Fibroblast of skin of scalp (primary cell): ENCODE results near the gene IGF2BP2.
A peak's percentile ranks its signal among the peaks of the same experiment; 100 is the strongest.
"Not testable (repeated sequence)": the region's sequence is repeated elsewhere in the genome, so short reads cannot be mapped to it uniquely, and the experiment has no call there.

Experiments used
- DNase-seq: peaks from one replicate; pipeline ENCODE4 v3.0.0-alpha.2; 2013

Gene IGF2BP2

DNA sequence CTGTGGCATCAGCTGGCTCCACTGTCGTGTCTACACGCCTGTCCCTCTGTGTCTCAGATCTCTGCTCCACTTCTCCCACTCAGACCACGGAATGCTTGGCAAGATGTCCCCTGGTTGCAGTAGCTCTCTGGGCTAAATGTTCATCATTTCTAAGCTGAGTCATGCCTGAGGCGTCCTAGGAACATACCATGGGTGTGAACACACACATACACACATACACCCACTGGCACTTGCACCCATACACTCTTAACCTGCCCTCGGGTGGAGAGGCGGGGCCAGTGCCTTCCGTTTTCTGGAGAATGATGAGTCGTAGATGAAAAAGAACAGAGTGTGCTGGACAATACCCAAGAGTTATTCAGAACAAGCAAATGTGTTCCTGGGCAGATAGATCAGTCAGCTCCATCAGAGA, 166.3 kb downstream of the IGF2BP2 start:
- peak; percentile 99 for DNase-seq

DNA sequence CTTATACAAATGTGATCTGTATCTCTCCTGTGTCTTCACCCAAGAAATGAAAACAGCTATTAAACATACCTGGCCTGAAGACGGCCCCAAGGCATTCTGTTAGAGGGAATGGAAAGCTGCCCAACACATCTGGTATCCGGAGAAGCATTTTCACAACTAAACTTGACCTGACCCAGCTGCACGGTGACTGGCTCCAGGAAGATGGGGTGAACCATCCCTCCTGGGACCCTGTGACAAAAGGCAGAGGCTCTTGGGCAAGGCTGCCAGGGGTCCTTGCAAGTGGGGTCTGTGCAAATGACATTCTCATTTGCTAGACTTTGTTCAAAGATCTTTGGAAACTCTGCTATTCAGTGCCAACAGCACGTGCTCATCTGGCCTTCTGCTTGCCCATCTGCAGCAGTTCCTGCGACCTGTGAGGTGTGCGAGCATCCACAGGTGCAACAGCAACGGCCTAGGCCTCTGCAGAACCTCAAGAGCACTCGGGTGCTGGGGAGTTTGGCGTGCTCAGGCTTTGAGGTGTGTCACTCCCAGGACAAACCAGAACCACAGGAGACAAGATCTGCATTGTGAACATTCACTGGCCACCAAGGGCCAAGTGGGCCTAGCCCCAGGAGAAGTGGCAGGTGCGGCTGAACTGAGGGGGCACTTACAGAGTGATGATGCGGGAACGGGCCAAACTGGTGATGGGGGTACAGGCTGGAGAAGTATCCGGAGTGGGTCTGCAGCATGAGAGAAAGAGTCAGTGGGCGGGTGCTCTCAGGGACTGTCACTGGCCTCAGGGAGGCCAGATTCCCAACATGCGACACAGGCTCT, 166.9 kb downstream of the IGF2BP2 start:
- no peak for DNase-seq

DNA sequence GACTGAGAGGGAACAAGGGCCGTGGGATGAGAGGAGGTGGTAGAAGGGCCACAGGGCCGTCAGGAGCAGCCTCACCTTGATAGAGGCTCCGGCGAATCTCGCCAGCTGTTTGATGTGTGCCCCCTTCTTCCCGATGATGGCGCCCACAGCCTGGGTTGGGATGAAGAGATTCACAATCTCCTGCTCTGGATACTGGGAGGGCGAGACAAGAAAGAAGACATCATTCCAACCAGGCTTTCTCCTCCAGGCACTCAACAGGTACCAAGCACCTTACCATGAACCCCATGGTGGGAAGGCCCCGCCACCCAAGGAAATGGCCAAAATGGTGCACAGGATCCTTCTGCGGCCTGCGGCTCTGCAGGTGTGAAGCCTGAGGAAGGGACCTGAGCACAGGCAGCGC, 167.6 kb downstream of the IGF2BP2 start:
- DNase-seq = no peak

DNA sequence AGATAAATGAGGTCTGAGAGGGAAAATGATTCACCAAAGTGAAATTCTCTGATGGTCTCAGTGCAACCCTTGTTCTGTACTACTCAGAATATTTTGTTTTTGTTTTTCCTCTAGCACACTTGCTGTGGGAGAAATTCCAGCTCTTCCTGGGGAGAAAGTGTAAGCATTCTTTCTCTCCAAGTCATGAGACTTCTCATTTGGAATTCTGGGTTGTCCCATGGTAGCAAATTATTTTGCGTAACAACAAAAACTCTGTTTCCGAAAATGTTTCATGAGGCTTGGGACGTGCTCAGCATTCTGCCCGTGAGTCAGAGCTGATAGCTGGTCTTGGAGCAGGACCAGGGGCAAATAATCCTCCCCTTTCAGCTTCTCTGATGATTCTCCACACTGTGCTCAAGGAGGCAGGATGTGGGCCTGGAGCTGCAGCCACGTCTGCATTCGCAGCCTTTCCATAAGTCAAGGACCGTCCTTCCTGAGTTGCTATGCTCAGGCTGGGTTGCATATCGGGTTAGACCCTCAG, 168.5 kb downstream of the IGF2BP2 start:
- DNase-seq = peak; percentile 99

DNA sequence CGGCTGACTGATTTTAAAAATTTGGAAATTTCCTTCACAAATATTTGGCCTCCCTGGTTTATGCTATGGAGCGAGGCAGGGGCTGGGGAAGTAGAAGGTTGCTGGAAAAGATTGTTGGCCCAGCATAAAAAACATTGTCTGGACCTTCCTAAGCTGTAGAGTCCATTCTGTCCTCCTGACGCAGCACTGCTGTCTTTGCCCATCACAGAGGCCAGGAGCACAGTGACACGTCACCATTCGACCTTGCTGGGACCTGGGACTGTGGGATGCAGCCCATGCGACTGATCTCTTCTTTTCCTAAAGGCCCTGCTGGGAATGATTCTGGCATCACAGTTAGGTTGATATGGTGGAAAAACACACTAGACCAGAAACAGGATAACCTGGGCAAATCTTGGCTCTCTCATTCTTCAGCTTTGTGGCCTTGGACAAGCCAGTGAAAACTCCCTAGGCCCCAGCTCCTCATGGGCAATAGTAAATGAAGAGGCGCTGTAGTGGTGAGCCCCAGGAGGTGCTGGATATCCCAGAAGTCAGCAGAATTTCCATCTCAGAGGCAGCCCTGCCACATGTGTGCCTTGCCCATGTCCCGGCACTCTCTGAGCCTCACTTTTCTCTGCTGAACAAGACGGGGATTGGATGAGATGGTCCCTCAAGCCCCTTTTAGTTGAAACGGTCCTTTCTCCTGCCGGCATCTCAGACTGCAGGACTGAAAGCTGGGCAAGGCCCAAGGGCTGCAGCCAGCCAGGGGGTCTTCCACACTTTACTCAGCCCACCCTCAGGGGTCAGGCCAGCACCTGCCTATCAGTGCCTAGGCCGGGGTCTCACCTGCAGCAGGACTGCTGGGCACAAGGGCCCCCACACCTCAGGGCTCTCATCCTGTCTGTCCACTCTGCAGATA, 169.2 kb downstream of the IGF2BP2 start:
- DNase-seq = no peak

DNA sequence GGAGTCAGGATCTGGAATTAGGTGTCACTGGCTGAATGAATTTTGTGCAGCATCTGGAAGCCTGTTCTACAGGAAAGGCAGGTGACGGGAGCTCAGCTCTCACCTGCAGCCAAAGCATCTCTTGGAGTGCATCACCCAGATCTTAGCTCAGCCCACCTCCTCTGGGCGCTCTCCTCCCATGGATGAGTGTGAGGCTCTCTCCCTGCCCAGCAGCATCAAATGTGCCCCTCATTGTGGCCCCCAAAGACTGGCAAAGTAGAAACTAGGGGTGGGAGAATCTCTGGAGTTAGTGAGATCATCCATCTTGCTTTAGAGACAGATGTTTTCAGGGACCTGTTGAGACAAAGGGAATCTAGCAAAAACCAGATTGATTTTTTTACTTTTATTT, 170.1 kb downstream of the IGF2BP2 start:
- DNase-seq = no peak

DNA sequence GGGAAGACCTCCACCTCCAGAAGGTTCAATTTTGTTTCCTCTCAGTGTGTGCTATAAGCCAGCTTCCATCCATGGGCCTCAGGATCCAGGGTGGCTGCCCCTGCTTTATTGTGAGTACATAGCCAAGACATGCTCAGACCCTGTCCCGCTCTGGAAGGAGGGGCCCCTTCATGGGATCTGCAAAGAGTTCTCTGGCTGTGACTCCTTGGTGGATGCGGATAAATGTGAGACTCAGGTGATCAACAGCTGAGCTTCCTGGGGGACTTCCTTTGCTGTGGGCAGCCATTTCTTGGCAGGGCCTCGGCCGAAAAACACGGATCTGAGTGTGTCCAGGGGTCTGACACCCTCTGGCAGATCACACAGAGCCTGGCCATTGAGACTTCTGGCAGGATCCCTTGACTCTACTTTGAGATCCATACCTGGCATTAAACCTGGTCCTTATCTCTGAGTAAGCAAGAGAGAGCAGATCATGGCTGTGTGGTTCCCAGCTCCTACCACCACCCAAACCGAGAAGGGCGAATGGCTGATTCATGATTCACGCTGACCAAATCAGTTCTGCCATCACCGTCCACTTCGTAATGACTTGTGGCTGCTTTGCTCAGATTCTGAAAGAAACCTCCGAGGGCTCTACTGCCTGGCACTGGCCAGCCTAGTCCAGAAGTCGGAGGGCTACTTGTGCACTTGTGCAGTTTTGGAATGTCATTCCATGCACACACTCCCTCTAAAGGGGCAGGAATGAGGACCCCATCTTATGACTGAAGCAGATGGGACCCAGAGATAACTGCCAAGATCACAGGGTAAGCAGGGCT, 170.7 kb downstream of the IGF2BP2 start:
- DNase-seq = no peak

DNA sequence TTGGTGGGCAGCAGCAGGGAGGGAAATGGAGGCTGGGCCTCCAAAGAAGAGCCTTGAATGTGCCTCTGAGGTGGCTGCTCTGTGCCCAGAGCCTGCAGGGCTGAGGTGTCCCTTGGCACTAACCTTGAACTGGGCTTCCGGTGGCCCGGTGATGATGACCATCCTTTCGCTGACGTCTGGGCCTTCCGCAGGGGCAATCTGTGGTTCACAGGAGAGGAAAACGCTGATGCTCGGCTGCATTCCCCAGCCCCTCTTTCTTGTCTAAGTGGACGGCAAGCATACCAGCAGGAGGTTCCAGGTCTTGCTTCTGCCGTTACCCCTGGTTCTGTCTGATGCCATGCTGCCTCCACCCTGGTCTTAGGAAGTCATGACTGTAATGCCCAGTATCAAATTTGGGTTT, 172.9 kb downstream of the IGF2BP2 start:
- no peak for DNase-seq

DNA sequence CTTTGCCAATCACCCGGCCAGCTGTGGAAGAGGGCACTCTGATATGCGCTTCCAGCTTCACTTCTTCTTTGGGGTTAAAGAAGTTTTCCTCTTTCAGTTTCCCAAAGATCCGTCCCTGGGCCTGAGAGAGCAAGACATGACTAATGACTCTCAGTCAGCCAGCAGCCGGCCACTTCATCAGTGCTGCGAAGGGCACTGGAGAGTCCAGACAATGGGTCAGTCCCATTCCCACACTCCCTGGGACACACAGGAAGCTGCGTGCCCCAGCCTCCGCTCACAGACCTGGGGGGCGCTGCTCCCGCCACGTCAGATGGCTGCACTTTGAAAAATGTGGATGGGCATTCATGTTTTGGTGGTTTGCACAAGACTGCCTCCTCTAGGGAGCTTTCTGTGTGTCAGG, 175.4 kb downstream of the IGF2BP2 start:
- DNase-seq = no peak

DNA sequence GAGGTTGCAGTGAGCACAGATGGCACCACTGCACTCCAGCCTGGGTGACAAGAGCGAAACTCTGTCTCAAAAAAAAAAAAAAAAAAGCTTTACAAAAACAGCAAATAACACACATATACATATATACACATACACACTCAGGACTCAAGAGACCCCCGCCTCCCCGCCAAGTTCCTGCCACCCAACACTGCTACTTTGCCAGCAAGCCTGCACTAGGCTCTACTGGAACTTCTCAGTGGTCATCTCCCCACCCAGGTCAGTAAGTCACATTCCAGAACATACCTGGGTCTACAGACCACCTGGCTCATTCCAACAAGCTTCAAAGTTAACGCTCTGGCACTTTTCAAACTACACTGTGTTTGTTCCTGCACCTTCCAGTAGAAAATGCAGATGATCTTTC, 176.4 kb downstream of the IGF2BP2 start:
- no peak for DNase-seq

DNA sequence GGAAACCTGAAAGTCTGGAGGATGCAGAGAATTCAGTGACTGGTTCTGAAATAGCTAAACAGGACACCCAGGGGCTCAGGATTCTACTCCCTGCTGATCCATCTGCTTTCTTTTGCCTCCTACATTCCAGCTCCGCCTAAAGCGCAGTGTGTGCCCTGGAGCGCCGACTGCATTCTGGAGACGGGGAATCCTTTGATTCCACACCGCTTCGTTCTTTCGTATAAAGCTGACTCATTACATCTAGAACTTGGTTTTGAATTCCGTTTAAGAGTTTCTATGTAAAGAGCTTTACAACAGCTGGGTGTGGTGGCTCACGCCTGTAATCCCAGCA, 177.0 kb downstream of the IGF2BP2 start:
- peak; percentile 41 for DNase-seq

DNA sequence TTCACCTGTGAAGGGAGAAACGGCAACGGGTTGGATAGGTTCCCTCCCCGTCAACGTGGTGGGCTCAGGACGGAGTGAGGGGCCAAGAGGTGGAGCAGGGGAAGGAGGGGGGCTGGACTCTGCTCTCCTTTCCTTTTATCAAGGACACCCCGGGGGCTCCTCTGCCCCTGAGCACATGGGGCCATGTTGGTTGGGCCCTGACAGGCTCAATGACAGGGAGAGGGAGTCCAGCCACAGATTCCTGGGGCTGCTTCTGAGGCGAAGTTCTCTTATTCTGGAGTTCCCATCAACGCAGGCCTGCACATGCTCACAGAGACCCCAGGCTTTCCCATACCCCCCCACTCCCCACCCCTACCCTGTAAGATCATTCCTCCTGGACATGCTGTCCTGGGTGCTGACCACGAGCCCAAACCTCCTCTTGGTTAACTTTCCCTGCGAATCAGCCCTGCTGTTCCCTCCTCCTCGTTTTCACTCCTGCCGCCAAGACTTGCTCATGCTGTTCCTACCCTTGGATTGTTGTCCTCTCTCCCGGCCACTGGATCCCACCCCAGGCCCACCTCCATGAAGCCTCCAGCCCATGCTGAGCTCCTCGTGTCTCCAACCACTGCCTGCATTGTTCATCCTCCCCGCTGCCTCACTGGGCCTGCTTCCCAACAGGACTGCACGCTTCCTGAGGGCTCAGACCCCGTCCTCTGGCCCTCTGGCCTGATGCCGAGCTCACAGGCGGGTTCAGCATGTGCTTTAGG, 177.5 kb downstream of the IGF2BP2 start:
- no peak for DNase-seq

DNA sequence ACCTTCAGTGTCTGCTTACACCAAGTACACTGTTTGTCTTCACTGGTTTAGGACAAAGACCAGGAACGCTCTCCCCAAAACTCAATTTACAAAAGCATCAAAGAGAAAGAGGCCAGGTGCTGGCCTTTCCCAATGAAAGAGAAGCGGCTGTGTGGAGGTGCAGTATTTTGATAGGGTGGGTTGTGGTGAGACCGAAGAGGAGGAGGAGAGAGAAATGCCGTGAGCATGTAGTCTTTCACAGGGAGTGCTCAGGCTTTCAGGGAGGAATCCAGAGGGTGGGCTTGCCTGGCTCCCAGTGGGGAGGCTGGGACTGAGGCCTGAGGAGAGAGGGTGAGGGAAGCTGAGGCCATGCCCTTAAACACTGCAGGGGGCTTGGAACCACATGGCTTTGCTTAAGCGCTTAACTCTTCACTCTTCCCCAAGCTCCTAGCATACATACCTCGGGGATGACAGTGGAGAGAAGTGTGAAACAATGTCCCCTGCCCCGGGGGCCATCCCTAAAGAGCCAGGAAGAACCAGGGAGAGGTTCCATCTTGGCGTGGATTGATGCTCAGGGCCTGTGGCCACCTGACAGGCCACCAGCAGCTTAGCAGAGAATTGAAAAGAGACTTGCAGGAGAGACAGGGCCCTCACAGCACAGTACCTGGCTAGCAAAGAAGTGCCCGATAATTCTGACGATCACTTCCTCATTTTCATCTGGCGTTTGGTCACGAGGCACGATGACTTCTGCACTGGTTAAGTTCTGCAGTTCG, 178.3 kb downstream of the IGF2BP2 start:
- DNase-seq = peak; percentile 67

DNA sequence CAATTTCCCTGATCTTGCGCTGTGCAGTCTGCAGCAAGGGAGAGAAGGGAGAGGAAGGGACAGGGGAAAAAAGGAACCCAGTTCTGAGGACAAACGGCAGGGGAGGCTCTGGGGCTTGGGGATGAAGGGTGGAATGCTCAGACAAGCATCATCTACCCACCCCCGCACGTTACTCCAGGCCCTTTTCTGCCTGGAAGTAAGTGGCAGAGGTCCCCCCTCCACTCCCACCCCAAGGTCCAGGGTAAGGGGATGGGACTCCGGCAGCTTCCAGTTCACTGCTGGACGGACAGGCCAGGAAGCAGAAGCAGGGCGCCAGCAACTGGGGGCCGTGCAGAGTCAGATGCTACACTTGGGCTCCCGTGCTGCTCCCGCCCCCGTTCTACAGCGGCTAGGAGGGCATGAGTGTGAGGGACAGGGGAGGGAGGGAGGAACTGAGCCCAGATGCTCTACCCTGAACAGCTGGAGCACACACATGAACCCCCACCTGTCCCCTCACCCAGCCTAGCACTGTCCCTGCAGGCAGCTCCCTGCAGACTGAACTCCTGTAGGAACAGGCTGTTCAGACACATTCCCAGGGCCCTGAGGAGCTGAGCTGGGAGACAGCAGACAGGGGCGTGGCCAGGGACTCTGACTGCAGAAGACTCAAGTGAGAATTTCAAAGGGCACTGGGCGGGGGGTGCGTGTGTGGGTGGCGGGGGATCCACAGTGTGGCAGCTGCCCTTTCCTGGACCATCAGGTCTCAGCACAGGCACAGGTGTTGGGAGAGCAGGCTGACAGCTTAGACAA, 179.1 kb downstream of the IGF2BP2 start:
- DNase-seq = no peak

DNA sequence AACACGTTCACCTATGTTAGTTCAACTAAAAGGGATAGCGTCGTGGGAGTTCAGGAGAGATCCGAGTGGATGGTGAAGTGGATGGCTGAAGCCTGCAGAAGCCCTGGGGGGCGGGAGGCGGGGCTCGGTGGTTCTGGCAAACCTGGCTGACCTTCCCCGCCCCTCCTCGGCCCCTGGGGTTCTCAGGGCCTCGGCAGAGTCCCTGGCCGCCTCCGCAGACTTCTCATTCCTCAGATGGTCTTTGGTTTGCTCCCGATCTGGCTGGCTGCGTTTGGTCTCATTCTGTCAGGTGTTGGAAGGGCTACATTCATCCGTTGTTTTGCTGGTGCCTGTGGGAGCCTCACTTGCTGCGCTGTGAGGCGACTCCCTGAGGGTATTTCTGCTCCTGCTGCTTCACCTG, 179.7 kb downstream of the IGF2BP2 start:
- DNase-seq = not testable (repeated sequence)

DNA sequence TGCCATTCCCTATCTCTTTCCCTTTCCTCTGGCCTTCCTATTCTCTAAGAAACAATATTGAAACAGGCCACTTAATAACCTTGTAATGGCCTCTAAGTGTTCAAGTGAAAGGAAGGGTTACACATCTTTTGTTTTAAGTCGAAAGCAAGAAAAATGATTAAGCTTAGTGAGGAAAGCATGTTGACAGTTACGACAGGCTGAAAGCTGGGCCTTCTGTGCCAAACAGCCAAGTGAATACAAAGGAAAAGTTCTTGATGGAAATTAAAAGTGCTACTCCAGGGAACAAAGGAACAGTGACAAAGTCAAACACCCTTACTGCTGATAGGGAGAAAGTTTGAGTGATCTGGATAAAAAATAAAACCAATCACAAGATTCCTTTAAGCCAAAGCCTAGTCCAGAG, 184.5 kb downstream of the IGF2BP2 start:
- no peak for DNase-seq

DNA sequence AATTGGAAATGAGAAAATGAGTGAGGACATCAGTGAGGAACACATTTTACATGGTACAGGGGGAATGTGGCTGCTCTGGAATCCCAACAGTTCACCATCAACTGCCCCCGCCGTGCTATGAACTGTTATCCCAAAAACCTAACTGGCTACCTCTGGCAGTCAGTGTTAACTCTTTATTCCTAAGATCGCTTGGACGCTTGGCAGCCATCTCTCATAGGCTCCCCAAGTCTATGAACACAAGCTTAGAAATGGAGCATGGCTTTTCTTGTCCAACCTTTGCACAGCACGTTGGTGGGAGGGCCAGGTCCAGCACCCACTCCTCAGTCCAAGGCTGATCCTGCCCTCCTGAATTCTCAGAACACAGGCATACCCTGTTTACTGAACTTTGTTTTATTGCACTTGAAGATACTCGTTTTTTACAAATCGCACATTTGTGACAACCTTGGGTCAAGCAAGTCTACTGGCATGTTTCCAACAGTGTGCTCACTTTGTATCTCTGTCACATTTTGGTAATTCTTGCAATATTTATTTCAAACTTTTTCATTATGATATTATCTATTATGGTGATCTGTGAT, 185.1 kb downstream of the IGF2BP2 start:
- DNase-seq = no peak

DNA sequence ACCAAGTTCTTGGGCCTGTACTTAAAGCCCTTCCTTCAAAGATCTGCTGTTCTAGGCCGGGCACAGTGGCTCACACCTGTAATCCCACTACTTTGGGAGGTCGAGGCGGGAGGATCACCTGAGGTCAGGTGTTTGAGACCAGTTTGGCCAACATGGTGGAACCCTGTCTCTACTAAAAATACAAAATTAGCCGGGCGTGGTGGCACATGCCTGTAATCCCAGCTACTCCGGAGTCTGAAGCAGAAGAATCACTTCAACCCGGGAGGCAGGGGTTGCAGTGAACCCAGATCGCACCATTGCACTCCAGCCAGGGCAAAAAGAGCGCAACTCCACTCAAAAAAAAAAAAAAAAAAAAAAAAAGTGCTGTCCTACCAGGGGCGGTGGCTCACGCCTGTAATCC, 186.2 kb downstream of the IGF2BP2 start:
- not testable (repeated sequence) for DNase-seq

DNA sequence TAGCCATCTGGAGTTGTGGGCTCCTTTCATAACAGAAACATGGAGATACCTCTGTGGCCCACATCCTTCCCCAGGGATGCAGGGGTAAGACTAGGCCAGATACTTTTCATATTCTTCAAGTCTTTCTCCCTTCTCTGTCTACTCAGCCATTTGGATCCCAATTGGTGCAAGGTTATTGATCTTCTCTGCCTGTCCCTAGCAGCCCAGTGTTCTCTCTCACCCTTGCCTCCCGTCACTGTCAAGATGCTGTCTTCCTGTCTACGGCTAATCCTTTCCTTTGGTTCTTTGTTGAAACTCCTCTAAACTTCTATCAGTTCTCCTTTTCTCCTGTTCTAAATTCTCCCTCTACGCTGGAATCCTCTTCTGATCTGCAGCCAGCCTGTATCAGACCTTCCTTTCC, 187.5 kb downstream of the IGF2BP2 start:
- DNase-seq = no peak

DNA sequence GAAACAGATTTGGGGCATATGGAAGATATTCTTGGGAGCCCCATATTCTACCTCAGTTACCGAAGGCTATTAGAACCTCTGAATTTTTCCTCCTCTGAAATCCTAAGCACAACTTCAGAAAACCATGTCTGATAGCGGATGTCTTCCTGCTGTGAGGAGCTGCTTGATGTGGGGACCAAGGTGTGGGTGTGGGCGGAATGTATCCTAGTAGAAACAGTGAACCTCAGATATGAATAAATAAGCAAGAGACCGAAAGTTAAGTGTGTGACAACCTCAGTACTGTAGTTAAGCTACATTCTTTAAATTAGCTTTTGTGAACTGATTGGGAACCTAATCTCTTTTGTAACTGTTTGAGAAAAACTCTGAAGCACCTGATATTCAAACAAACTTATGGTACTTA, 191.8 kb downstream of the IGF2BP2 start:
- DNase-seq = no peak
